Measurements from ENCODE around the gene ADAMTSL3. TPM values are rescaled to one million over a fixed set of nuclear protein-coding genes. Genes with fewer than 3 reads are reported as not detected.

Gene ADAMTSL3
- polyA plus RNA-seq, 1 of the 3 experiments (the other 2 are of a cell fraction): 0.02 TPM

DNA sequence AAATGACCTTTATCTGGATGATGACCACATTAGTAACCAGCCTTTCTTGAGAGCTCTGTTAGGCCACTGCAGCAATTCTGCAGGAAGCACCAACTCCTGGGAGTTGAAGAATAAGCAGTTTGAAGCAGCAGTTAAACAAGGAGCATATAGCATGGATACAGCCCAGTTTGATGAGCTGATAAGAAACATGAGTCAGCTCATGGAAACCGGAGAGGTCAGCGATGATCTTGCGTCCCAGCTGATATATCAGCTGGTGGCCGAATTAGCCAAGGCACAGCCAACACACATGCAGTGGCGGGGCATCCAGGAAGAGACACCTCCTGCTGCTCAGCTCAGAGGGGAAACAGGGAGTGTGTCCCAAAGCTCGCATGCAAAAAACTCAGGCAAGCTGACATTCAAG lies 328.8 kb downstream of the ADAMTSL3 start:
- TF ChIP-seq NFIC (IDR thresholded peaks at IDR 0.05; ENCODE audit: borderline replicate concordance): no peak
- TF ChIP-seq ELF1 (IDR thresholded peaks at IDR 0.05): no peak
- DNase-seq: no peak
- ChIA-PET POLR2A (no interaction called here), CTCF (interaction anchor here (3.4 kb wide), 1 partner anchor 9 kb away, joined by 18 read pairs; no protein-coding TSS in a partner anchor)
- no peaks in the 10 kb centered on the region for H3K79me2 ChIP-seq (ENCODE audit: insufficient read depth)
- WGBS (ENCODE audit: low lambda C conversion rate): 56% methylated on average over 6 of the region's 6 CpGs
- H3K36me3 ChIP-seq (replicated peaks in 1 of 2; ENCODE audit: control insufficient read depth in 1 of 2, insufficient read depth in 2 of 2, low read length in 1 of 2): no peaks in the 10 kb centered on the region
- no peaks in the 10 kb centered on the region for H3K9me2 ChIP-seq
- H3K27me3 ChIP-seq (ENCODE audit: insufficient read depth): no peaks in the 10 kb centered on the region
- no peaks in the 10 kb centered on the region for H3K9me3 ChIP-seq
- no peak overlapping the region for H3K9ac ChIP-seq
- no peak overlapping the region for H3K4me3 ChIP-seq (ENCODE audit: low read depth in 2 of 2, low read length in 1 of 2)
- H2AFZ ChIP-seq (ENCODE audit: low read depth): no peak overlapping the region
- H3K4me1 ChIP-seq (ENCODE audit: control insufficient read depth in 1 of 2, insufficient read depth in 2 of 2, low read depth in 1 of 2, low read length in 1 of 2): no peaks in the 10 kb centered on the region
- no peaks in the 10 kb centered on the region for H3F3A ChIP-seq (replicated peaks; ENCODE audit: insufficient read depth)
- no peaks in the 10 kb centered on the region for H4K20me1 ChIP-seq (ENCODE audit: insufficient read depth)
- H3K27ac ChIP-seq (ENCODE audit: low read depth in 2 of 2, low read length in 1 of 2): no peak overlapping the region
- H3K4me2 ChIP-seq: no peak overlapping the region

DNA sequence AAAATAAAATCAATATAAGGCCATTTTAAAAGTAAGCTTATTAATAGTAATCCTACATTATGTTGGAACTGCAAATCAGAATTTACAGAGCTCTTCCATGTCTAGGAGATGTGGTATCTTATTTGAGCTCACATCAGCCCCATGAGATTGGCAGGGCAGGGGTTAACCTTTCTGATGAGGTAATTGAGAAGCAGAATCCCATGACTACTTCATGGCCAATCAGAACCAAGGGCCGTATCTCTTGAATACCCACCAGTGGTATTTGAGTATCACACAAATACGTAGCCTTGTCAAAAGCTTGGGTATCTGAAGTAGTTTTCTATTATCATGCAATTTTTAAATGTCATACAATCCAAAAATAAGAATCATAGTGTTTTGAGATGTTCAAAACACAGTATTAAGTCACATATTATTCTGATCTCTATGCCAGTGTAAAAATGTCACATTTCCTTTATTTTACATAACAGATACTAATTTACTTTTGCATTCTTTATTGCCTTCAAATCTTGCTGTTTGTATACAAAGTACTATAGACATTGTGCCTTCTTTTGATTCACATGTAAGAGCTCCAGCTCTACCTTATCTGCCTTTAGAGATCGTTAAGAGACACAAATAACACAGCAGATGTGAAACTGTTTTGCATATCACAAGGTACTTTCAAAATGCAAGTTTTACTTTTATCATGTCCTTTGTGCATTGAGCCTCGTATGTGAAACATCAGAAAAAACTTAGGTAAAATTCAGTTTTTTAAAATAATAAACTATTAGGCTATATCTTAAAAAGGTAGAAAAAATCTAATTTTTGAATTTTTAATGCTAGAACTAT lies 329.9 kb downstream of the ADAMTSL3 start:
- Histone ChIP-seq H3K9me3 (no peaks in the 10 kb centered on the region), H3K4me3 (ENCODE audit: low read depth in 2 of 2, low read length in 1 of 2) (no peak overlapping the region), H4K20me1 (ENCODE audit: insufficient read depth) (no peaks in the 10 kb centered on the region), H3F3A (replicated peaks; ENCODE audit: insufficient read depth) (no peaks in the 10 kb centered on the region), H2AFZ (ENCODE audit: low read depth) (no peak overlapping the region), H3K4me2 (no peak overlapping the region), H3K9ac (no peak overlapping the region), H3K36me3 (replicated peaks in 1 of 2; ENCODE audit: control insufficient read depth in 1 of 2, insufficient read depth in 2 of 2, low read length in 1 of 2) (no peaks in the 10 kb centered on the region), H3K27me3 (ENCODE audit: insufficient read depth) (no peaks in the 10 kb centered on the region), H3K4me1 (ENCODE audit: control insufficient read depth in 1 of 2, insufficient read depth in 2 of 2, low read depth in 1 of 2, low read length in 1 of 2) (no peaks in the 10 kb centered on the region), H3K79me2 (ENCODE audit: insufficient read depth) (no peaks in the 10 kb centered on the region), H3K9me2 (no peaks in the 10 kb centered on the region), H3K27ac (ENCODE audit: low read depth in 2 of 2, low read length in 1 of 2) (no peak overlapping the region)
- ChIA-PET POLR2A (no interaction called here), CTCF (interaction anchor here (3.4 kb wide), 1 partner anchor 10 kb away, joined by 18 read pairs; no protein-coding TSS in a partner anchor)
- DNase-seq: no peak
- TF ChIP-seq, protein P1, sequence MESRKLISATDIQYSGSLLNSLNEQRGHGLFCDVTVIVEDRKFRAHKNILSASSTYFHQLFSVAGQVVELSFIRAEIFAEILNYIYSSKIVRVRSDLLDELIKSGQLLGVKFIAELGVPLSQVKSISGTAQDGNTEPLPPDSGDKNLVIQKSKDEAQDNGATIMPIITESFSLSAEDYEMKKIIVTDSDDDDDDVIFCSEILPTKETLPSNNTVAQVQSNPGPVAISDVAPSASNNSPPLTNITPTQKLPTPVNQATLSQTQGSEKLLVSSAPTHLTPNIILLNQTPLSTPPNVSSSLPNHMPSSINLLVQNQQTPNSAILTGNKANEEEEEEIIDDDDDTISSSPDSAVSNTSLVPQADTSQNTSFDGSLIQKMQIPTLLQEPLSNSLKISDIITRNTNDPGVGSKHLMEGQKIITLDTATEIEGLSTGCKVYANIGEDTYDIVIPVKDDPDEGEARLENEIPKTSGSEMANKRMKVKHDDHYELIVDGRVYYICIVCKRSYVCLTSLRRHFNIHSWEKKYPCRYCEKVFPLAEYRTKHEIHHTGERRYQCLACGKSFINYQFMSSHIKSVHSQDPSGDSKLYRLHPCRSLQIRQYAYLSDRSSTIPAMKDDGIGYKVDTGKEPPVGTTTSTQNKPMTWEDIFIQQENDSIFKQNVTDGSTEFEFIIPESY (IDR thresholded peaks at IDR 0.05; ENCODE audit: borderline replicate concordance, low read depth): no peak
- TF ChIP-seq EP300 (IDR thresholded peaks at IDR 0.05; ENCODE audit: borderline replicate concordance in 1 of 2, low read depth in 1 of 2, low read length in 1 of 2): no peak
- TF ChIP-seq, protein P2, sequence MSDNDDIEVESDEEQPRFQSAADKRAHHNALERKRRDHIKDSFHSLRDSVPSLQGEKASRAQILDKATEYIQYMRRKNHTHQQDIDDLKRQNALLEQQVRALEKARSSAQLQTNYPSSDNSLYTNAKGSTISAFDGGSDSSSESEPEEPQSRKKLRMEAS (IDR thresholded peaks at IDR 0.05; ENCODE audit: low read depth): no peak
- no peak for TF ChIP-seq SMC3 (IDR thresholded peaks at IDR 0.05; ENCODE audit: low read depth, low read length)
- TF ChIP-seq, protein P3, sequence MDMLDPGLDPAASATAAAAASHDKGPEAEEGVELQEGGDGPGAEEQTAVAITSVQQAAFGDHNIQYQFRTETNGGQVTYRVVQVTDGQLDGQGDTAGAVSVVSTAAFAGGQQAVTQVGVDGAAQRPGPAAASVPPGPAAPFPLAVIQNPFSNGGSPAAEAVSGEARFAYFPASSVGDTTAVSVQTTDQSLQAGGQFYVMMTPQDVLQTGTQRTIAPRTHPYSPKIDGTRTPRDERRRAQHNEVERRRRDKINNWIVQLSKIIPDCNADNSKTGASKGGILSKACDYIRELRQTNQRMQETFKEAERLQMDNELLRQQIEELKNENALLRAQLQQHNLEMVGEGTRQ (IDR thresholded peaks at IDR 0.05; ENCODE audit: borderline replicate concordance, low read depth, low read length): no peak
- no peak for TF ChIP-seq TAF1 (IDR thresholded peaks at IDR 0.05; ENCODE audit: borderline replicate concordance, low read depth, low read length)
- TF ChIP-seq, protein P4, sequence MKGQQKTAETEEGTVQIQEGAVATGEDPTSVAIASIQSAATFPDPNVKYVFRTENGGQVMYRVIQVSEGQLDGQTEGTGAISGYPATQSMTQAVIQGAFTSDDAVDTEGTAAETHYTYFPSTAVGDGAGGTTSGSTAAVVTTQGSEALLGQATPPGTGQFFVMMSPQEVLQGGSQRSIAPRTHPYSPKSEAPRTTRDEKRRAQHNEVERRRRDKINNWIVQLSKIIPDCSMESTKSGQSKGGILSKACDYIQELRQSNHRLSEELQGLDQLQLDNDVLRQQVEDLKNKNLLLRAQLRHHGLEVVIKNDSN (IDR thresholded peaks at IDR 0.05; ENCODE audit: borderline replicate concordance, low read depth): no peak
- TF ChIP-seq EZH2phosphoT487 (IDR thresholded peaks at IDR 0.05; ENCODE audit: borderline replicate concordance, low read depth): no peak
- no peak for TF ChIP-seq FOSL2 (IDR thresholded peaks at IDR 0.05; ENCODE audit: borderline replicate concordance, low read depth)
- TF ChIP-seq JUND (IDR thresholded peaks at IDR 0.05): no peak
- no peak for TF ChIP-seq TEAD4 (IDR thresholded peaks at IDR 0.05; ENCODE audit: borderline replicate concordance, insufficient read depth)
- WGBS (ENCODE audit: low lambda C conversion rate): 14% methylated on average over 4 of the region's 4 CpGs

All from SK-N-SH (cell line).